Ecto neural progenitor cell (in vitro differentiated cells): ENCODE data around the gene ADCY7.
"Not testable (repeated sequence)": the region's sequence is repeated elsewhere in the genome, so short reads cannot be mapped to it uniquely, and the experiment has no call there.

Experiments
- DNase-seq: peaks from one replicate; pipeline ENCODE4 v3.0.0-alpha.2; 2018; ENCODE audit warnings: low spot score

The ADCY7 gene

DNA sequence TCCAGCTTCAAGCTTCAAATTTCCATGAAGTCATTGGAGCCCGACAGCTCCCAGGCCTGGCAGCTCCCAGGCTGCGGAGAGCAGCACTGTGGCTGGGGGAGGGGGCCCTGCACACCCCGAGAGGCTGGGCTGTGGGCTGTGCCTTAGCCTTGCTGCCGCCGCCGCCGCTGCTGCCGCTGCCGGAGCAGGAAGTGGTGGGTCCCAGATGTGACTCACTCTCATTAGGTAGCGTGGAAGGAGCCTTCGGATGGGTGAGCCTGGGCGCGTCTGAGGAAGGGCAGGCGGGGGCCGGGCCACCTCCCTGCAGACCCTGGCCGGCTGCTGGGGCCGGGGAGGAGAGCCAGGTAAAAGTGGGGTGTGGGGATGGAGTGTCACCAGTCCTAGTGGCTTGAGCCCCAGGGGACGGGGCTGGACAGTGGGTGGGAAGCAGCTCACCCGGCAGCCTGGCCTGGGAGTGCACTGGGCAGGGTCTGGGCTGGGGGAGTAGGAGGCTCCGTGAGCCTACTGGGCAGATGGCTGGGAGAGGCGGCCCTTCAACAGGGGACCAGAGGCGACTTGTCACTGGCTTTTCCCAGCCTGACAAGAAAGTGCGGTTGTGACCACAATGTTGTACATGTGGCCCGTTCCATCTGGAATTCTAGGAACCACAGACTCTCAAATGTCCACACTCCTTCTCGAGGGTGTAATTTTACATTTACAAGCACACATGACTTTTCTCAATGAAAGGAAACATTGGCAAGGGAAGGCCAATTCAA lies at the start of gene ADCY7:
Gene ADCY7 (plus strand): TSS at position 215 of the 755 bp plus-strand sequence. CDS start 21,629 bp downstream, outside the sequence.
- DNase-seq: no peak

DNA sequence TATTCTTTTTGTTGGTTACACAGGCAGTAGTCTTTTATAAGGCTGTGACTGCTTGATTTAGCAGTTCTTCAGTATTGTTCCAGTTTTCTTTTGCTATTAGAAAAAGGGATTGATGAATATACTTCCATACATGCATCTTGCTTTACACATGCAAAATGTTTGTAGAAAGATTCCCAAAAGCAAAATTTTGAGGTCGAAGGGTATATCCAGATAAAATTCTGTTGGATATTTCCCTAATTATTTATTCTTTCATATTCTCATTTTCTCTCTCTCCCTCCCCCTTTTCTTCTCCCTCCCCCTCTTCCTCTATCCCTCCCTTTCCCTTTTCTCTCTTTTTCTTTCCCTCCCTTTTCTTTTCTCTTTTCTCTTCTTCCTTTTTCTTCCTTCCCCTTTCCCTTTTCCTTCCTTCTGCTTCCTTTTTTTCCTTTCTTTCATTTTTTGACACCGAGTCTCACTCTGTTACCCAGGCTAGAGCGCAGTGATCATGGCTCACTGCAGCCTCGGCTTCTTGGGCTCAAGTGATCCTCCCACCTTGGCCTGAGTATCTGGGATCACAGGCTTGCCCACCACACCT lies 46.9 kb upstream of the ADCY7 start:
- no peak for DNase-seq

DNA sequence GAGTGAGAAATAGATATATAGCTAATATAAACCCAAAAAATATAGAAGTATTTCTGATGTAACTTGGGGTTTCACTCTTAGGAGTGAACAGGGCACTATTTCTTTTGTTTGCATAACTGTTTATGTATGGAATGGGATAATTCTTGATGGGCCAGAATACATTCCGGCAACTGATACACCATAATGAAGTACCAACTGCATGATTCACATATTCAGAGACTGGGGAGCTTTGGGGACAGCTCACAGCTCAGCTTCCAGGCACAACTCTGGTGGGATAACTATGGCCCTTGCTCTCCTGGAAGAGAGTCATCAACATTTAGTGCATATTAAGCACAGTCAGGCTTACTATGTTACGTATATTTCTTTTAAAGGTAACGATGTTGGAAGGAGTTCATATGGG lies 42.1 kb upstream of the ADCY7 start:
- DNase-seq: no peak

DNA sequence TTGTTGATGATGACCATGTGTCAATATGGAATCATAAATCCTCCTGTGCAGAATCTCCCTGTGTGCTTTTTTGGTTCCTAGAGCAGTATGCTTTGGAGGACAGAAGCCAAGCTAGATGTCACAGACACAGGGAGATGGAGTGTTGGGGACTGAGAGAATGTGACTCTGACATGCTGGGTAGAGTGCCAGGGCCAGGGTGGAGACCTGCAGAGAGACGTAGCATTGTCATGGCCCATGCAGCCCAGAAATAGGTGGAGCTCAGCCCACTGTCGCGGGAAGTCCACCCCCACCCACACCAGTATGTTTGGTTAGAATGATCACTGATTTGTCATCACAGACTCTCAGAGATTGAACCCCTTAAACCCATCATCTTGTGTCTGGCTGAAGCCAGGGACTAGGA lies 39.2 kb upstream of the ADCY7 start:
- DNase-seq: no peak

DNA sequence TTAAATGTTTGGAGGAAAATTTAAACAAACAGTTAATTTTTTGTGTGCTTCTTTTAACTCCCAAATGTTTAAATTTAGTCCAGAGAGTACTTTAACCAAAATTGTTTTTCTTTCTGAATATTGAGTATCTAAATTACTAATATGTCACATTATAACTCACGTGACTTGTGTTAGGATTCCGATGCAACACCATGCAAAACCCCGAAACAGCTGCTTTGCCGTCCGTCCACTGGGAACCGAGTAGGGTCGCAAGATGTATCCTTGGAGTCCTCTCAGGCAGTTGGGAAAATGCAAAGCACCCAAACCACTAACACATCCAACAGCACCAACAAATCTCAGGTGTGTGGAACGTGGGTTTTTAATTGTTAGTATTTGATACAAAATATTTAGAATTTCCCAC lies 38.7 kb upstream of the ADCY7 start:
- no peak for DNase-seq

DNA sequence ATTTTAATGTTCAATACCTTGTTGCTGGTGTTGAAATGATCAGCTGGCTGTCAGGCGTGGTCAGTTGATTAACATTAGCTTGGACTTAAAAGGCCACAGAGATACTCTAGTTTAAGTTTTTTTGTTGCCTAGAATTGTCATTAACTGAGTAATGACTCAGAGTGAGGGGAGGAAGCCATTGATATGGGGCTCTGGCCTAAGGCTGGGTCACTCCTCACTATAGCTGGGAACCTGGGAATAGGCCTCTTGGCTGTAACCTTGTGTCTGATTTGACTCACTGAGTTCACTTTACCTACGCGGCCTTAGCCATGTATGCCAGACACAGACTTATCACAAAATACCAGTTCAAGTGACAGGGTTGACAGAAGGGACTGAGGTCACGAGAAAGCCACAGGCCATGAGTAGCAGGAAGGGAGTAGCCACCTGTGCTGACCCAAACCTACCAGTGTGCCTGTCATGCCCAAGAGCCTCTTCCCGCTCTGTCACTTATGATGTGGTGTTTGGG lies 37.9 kb upstream of the ADCY7 start:
- DNase-seq: no peak

DNA sequence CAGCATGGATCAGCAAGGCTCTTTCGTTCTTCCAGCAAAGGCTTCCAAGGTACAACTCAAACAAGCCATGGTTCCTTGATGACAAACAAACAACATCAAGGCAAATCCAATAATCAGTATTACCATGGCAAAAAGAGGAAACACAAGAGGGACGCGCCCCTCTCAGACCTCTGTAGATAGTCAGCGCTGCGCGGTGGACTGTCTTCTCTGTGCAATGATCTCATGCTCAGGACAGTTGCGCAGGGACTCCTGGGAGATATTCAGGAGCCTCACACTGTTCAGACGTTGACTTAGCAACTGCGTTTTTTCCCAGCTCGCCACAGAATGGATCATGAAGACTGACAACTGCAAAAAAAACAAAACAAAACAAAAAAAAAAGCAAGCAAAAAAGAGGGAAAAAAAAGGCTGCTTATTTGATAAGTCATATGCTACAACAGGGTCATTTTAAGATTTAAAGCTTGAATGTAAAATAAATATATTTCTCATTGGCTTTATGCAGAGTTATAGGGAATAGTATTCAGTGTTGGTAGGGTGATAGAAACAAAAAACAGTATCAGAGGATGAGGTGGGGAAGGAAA lies 37.1 kb upstream of the ADCY7 start:
- no peak for DNase-seq

DNA sequence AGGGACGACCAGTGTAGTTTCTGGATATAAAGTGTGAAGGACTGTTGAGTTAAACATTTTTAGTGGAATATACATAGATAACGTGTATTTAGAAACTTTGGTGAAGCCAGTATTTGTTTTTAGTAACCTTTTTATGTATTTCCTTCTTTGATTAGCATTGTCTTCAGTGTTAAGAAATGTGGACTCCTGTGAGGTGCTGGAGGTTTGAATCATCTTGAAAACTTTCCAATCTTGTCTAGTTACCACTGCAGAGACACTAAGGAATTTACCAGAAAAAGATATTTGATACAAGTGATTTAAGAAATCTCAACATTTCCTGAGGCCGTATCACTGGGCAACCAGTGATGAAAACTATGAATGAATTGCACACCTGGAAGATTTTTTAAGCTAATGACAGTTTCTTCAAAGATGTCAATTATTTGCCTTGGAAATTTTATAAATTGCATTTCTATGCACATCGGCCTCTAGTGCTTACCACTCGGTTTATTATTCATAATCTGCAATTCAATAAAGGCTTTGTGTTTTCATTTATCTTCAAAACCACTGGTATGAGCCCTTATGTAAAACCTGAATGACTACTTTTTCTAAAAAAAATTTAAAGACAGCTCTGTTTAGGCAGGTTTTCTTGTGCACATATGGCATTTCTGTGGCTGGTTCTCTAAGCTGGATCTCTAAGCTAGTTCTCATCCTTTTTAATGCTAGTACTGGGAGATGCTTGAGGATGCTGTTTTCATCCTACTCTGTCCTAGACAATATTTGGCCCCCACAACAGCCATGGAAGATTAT lies 31.4 kb upstream of the ADCY7 start:
- no peak for DNase-seq

DNA sequence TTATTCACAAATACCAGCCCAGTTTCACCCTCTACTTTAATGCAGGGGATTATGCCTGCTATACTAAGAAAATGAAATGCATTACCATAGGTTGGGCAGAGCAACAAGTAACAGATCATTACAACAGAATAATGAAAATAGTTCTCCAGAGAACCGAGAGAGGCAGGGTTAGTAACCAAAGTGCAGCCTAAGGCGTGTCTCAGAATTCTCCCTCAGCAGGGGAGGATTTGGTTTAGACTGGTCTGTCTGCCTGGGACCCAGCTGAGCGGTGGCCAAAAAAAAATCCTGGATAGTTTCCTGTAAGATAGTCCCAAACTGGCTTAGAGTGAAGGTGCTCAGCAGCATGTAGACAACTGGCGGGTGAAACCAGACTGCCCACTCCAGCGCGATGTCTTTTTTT lies 30.8 kb upstream of the ADCY7 start:
- DNase-seq: no peak

DNA sequence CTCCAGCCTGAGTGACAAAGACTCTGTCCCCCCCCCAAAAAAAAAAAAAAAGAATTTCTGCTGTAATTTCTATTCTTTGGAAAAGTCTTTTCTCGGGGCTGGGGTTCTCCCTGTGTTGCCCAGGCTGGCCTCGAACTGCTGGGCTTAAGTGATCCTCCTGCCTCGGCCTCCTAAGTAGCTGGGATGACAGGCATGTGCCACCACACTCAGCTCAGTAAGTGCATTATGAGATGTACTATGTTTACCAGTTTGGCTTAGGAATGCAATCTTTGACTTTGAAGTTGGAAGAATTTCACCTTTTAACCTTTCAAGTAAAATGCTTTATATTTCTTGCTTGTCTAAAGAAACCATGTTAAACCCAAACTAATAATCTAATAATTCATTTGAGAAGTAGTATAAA lies 28.0 kb upstream of the ADCY7 start:
- DNase-seq: no peak

DNA sequence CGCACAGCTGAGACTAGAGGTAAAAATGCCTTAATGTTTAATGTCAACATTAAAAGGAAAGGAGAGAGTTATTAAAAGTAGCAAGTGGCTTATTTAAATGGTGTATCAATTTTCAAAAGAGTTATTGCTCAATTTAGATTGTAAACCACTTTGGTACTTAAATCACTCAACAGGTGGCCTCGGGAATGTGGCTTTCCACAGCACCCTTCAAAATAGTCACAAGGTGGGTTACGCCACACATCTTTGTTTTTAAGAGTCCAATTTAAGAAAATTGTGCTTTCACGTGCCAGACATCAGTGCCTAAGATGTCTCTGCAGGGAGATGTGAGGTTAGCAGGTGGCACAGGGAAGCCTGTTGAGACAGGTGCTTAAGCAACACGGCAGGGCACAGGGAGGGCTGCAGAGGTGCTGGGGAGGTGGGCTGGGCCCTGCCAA lies 27.5 kb upstream of the ADCY7 start:
- no peak for DNase-seq

DNA sequence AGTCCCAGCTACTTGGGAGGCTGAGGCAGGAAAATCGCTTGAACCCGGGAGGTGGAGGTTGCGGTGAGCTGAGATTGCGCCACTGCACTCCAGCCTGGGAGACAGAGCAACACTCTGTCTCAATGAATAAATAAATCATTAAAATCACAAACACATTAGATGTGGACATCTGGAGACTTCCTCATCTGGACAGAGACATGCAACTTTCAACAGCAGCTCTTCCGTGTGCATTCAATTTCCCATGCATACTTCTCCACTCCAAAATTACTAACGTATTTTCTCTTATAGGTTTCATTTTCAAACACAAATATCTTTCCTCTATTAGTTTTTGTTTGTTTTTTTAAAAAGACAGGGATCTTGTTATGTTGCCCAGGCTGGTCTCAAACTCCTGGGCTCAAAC lies 23.3 kb upstream of the ADCY7 start:
- DNase-seq: not testable (repeated sequence)

DNA sequence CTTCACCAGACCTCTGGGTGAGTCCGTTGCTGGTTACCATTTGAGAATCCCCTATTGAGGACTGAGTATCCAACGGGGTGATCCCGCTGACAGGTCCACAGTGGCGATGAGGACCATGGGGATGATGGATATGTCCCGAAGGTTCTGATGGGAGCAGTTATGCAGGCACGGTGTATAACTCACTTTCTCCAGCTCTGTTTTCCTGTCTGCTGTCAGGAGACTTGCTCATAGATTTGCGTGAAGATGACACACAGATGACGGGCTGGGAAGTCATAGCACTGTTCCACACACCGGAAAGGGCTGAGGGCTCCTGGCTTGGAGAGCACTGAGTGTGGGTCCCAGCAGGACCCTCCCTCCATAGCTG lies 22.2 kb upstream of the ADCY7 start:
- DNase-seq: no peak

DNA sequence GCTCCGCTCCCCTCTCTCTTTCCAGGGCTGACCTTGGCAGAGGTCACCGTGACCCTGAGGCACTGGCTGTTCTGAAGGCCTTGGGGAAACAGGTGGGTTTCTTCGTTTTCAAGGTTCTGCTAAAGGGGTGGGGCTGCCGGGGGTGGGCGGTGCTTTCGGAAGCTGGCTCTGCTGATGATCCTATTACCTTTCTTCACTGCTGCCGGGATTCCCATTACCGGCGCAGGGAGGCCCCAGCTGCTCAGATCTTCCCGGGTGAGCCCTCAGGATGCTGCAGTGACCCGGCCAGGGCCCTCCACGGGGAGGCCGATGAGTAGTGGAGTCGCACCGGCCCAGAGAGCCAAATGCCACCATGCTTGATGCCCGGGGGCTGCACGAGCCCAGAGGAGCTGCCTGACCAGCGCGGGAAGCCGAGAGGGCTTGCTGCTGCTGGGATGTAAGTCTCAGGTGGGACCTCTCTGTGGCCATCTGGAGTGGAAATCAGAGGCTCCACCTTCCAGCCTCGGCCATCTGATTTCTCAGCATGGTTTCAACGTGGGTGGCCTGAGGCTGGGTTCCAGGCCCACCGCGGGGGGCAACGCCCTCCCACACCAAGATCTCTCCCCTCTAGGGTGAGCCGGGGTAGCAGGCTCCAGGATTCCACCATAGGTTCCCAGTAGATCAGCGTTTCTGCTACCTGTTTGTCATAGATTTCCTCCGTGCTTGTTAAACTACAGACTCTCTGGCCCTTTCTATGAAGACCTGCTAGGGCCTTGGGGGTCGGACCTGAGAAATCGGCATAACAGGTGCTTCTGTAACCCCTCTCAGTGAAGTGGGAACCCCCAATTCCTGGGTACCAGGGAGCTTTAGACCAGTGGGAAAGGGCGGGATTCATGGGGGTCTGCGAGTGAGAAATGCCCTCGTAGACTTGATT lies 21.6 kb upstream of the ADCY7 start:
- no peak for DNase-seq

DNA sequence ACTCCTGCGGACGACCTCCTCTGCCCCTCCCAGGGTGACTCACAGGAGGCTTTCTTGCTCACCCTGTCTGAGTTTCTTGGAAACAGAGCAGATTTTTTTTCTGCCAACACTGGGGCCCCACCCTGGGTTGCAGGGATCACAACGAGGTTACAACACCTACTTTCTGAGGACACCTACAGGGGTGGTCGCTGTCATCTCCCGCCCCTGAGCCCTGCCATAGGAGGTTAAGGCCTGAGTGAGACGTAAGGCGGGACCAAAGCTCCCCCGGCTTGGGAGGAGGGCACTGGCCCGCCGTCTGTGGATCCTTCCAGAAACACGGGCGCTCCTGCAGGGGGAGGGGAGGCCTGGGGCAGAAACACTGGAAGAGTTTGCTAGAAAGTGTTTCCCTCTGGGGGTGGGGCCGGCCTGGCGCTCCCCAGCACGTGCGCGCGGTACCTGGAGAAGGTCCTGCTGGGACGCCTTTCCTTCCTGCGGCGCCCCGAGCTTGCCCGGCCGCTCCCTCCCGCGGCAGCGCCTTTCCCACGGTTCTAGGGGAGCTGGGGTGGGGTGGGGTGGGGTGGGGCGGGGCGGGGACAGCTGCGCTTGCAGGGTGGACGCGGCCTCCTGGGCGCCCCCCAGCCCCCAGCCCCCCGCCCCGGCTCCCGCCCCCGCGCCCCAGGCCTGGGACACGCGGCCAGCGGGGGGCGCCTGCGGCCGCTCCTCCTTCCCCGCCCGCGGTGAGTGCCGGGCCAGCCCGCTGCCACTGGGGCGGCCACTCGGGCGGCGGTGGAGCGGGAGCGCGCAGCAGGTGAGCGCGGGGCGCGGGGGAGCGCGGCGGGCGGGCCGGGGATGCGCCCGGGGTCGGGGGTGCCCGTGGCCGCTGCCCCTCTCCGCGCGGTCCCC lies 20.7 kb upstream of the ADCY7 start:
- no peak for DNase-seq

DNA sequence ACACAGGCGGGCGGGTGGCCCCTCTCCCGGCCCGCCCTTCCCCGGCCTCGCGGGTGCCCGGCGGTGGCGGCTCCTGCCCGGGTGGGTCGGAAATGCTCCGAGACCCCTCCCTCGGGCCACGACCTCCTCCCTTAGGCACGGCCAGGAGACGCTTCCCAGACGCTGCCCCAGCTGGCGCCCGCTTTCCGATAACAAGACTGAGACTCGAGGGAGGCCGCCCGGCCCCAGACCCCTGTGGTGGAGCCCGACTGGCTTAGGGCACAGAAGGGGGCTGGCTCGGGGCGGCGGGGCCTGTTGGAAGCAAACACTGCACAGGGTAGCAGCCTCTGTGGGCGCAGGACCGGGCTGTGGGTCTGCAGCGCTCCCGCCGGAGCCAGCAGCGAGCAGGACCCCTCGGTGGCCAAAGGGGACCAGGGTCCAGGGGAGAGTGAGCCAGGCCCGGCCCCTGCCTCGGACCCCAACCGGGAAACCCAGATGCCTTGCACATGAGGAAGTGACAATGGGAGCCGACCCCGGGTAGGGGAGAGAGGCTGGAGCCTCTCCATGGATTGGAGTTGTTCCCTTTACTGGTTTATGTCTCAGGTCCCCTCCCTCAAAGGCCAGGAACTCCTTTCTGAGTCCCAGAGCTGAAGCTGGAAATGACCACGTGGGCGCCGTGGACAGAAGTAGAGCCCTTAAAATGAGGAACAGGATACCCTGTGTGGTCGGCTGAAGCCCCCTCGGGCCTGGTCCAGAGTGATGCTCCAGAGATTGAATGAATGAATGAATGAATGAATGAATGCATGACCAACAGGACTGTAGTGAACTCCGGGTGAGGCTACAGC lies 19.8 kb upstream of the ADCY7 start:
- peak; percentile 75 for DNase-seq

DNA sequence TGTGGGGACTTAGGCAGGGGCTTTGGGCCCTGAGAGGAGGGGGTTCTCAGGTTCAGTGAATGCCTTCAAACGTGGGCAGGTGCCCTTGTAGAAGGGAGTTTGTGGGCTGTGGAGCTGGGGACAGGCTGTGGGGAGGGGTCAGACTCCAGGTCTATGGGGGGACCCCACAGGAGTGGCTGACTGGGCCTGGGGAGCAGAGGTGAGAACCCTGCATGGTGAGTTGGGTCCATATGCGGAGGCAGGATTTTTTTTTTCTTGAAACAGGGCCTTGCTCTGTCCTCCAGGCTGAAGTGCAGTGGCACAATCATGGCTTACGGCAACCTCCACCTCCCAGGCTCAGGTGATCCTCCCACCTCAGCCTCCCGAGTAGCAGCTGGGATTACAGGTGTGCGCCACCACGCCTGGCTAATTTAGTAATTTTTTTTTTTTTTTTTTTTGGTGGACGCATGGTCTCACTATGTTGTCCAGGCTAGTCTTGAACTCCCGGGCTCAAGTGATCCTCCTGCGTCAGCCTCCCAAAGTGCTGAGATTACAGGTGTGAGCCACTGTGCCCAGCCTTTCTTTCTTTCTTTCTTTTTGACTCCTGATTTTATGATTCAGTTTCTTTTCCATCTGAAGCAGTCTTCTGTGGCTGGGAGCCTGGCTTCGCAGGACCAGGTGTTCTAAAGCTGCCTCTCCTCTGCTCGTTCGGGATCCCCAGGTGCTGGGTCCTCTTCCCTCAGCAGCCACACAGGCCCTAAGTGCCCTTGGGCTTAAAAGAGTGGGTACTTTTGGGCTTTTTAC lies 19.0 kb upstream of the ADCY7 start:
- no peak for DNase-seq

DNA sequence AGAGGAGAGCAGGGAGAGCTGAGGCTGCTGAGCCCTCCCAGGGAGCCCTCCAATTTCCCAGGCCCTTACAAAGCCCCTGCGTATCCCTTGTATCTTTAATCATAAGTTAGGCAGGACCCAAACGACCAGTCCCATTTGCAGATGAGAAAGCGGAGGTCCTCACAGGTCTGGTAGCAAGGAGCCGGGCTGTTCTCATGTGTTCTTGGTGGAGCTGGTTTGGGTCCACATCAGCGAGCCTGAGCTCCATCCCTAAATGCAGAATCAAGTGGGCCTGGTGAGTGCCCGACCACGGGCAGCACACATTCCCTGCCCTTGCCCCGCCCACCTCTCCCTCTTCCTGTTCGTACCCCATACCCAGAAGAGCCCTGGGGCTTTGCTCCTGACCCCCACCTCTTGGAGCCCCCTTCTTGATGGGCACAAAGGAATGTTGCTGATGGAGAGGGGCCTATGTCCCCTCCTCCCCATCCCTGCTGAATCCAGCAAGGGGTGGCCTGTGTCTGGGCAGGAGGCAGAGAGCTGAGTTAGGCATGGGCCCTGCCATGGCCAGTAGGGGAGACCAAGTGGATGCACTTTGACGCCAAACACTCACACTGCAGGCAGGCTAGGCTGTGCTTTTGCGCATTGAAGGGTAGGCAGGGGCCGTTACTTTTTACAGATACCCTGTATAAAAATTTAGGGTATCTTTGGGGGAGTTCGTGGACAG lies 18.3 kb upstream of the ADCY7 start:
- DNase-seq: no peak
